Adrenal gland (tissue), 5 donors: ENCODE results near the gene PDE6G.

ENCODE experiments used
- POLR2A ChIP-seq, 2 donors: fragments of 450-650 bp; IDR thresholded peaks; one replicate each; pipeline ENCODE4 v1.6.1; 2017; ENCODE audit warnings: antibody characterized with exemption in 2 of 2, mild to moderate bottlenecking in 2 of 2, moderate library complexity in 1 of 2
- TF ChIP-seq, protein P1 (sequence below), 6 experiments: fragments of 450-650 bp in 4 of 6; fragments of 200-600 bp in 2 of 6; sonication (generic) in 1 of 6; IDR thresholded peaks; 1 replicate in 5 of 6; 2 replicates in 1 of 6; pipeline versions ENCODE4 v1.5.1 to v1.8.0; 2016 to 2021; ENCODE audit warnings: antibody characterized with exemption in 6 of 6, mild to moderate bottlenecking in 2 of 6, moderate library complexity in 1 of 6
- donor health status: DM: no; HTN: no; CAD: no.

DNA sequence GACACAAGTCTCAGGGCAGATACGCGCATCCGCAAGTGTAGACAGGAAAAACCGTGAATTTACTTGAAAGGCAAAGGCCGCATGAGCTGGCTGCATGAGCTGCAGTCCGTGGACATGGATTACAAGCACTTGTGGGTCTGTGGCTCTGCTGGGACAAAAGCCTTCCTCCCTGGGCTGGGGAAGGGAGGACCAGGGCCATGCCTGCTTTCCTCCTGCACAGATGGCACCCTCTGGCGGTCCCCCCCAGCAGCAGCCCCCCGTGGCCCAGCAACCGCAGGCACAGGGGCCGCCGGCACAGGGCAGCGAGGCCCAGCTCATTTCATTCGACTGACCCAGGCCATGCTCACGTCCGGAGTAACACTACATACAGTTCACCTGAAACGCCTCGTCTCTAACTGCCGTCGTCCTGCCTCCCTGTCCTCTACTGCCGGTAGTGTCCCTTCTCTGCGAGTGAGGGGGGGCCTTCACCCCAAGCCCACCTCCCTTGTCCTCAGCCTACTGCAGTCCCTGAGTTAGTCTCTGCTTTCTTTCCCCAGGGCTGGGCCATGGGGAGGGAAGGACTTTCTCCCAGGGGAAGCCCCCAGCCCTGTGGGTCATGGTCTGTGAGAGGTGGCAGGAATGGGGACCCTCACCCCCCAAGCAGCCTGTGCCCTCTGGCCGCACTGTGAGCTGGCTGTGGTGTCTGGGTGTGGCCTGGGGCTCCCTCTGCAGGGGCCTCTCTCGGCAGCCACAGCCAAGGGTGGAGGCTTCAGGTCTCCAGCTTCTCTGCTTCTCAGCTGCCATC lies 45.1 kb upstream of the PDE6G start:
- TF ChIP-seq, protein P1, sequence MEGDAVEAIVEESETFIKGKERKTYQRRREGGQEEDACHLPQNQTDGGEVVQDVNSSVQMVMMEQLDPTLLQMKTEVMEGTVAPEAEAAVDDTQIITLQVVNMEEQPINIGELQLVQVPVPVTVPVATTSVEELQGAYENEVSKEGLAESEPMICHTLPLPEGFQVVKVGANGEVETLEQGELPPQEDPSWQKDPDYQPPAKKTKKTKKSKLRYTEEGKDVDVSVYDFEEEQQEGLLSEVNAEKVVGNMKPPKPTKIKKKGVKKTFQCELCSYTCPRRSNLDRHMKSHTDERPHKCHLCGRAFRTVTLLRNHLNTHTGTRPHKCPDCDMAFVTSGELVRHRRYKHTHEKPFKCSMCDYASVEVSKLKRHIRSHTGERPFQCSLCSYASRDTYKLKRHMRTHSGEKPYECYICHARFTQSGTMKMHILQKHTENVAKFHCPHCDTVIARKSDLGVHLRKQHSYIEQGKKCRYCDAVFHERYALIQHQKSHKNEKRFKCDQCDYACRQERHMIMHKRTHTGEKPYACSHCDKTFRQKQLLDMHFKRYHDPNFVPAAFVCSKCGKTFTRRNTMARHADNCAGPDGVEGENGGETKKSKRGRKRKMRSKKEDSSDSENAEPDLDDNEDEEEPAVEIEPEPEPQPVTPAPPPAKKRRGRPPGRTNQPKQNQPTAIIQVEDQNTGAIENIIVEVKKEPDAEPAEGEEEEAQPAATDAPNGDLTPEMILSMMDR (IDR thresholded peaks at IDR 0.05), result no peak
- TF ChIP-seq POLR2A (IDR thresholded peaks at IDR 0.05), result no peak
